IPS DF 6.9 (cell line): Measurements from ENCODE around the gene CCDC144A.
"Not testable (repeated sequence)": the region's sequence is repeated elsewhere in the genome, so short reads cannot be mapped to it uniquely, and the experiment has no call there.

Experiments used
- DNase-seq: peaks from one replicate; pipeline ENCODE4 v3.0.0-alpha.2; 2013; ENCODE audit warnings: low read depth, low spot score
- H3K27ac ChIP-seq: one replicate; pipeline ENCODE4 v1.5.1; 2013; ENCODE audit warnings: low read length, control low read depth
- H3K27me3 ChIP-seq: 2 replicates; pipeline ENCODE4 v1.6.1; 2013; ENCODE audit warnings: mild to moderate bottlenecking, low read length; ENCODE audit not compliant: control insufficient read depth, insufficient read depth
- H3K36me3 ChIP-seq: 2 replicates; pipeline ENCODE4 v1.6.1; 2013; ENCODE audit warnings: low read length; ENCODE audit not compliant: control insufficient read depth, insufficient read depth
- H3K4me1 ChIP-seq: 2 replicates; pipeline ENCODE4 v1.6.1; 2013; ENCODE audit warnings: low read length; ENCODE audit not compliant: control insufficient read depth, insufficient read depth
- H3K4me3 ChIP-seq: 2 replicates; pipeline ENCODE4 v1.5.1; 2013; ENCODE audit warnings: mild to moderate bottlenecking, low read length
- H3K9me3 ChIP-seq: 2 replicates; pipeline ENCODE4 v1.6.1; 2013; ENCODE audit warnings: low read length, inconsistent platforms; ENCODE audit not compliant: control insufficient read depth, insufficient read depth
- WGBS: extraction: QIAGEN DNeasy Blood & Tissue Kit; methylation state at CpG from one replicate; pipeline ENCODE4 v1.1.7; 2013; ENCODE audit warnings: mixed read lengths, missing lambda C conversion rate; ENCODE audit not compliant: insufficient read length, insufficient coverage; 5-methylcytosine and 5-hydroxymethylcytosine counted together

The CCDC144A gene

DNA sequence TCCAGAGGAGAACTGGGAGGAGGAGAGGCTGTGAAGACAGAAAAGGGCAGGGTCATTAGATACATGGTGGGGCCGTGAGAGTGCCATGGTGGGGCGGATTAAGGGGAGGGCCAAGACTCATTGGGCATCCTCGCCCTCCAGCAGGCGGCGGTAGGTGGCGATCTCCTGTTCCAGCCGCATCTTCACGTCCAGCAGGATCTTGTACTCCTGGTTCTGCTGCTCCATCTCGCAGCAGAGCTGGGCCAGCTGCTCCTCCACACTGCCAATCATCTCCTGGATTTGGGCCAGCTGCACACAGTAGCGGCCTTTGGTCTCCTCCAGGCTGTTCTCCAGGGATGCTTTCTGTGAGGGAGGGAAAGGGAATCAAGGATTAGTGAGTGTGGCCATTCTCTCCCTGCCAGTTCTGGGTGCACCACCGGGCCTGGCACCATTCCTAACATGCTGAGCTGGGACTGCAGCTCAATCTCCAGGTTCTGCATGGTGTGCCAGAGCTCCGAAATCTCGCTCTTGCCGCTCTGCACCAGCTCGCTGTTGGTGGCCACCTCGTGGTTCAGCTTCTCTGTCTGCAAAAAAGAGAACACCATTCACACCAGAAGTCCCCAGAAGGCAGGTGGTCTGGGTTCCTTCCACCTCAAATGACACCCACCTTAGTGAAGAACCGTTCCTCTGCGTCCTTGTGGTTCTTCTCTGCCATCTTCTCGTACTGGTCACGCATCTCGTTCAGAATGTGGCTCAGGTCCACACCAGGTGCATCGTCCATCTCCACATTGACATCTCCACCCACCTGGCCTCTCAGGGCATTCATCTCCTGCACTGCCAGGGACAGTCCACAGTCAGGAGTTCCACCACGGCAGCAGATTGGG is 129.0 kb downstream of the CCDC144A start:
- Histone ChIP-seq H3K4me1 (no peaks in the 10 kb centered on the region), H3K36me3 (no peaks in the 10 kb centered on the region), H3K4me3 (no peak overlapping the region), H3K27ac (no peak overlapping the region), H3K9me3 (no peaks in the 10 kb centered on the region), H3K27me3 (no peaks in the 10 kb centered on the region)
- no CpG with 5 or more reads among the region's 23 CpGs for WGBS
- DNase-seq: no peak

DNA sequence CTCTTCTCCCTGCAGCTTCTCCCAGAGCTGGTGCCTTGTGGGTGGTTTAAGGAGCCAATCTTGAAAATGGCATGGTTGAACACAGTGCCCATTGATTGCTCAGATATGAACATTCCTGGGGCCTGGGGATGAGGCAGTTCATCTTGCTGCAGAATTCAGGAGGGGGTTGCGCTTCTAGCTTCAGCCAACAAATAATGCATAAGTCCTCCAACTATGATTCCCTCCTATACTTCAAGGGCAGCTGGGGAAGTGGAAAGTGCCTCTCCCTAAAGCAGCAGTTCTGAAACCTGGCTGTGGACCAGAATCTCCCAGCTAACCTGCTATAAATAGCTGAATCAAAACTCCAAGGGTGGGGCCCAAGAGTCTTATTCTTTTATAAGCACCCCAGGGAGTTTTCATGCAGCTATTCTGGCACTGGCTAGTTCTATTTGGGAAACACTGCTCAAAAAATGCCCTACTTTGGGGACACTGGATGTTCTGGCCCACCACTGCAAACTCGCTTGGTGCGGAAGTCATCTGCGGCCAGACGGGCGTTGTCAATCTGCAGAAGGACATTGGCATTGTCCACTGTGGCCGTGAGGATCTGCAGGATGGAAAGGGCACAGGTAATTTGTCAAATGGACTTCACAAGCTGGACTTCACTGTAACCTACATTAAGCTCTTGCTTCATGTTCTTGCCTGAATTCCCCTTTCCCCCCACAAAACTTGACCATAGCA is 130.3 kb downstream of the CCDC144A start:
- no peaks in the 10 kb centered on the region for H3K4me1 ChIP-seq
- no peak for DNase-seq
- no peak overlapping the region for H3K4me3 ChIP-seq
- H3K36me3 ChIP-seq: no peaks in the 10 kb centered on the region
- no peaks in the 10 kb centered on the region for H3K27me3 ChIP-seq
- no CpG with 5 or more reads among the region's 7 CpGs for WGBS
- H3K9me3 ChIP-seq: no peaks in the 10 kb centered on the region
- H3K27ac ChIP-seq: no peak overlapping the region

DNA sequence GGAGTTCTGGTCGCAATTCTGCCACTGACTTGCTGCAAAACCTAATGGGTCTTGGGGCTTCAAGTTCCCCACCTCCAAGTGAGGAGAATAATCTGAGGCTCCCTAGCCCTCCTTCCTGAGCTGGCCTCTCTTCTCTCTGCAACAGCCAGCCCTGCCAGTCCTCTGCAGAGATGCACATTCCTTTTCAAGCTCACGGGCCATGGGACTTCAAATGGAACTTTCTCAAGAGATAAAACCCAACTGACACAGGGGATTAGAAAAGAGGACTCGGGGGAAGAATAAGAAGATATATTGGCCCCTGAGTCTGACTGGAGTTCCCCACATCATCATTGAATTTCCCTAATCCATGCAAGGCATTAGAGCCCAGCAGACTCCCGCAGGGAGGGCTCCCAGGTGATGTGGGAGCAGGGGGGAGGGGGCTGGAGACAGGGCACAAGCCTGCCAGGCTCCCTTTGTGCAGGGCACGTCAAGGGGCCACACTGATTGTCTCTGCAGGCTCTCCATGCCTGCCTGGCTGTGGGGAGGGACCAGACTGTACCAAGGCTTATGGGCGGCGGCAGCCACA is 131.0 kb downstream of the CCDC144A start:
- Histone ChIP-seq H3K27ac (no peak overlapping the region), H3K4me1 (no peaks in the 10 kb centered on the region), H3K27me3 (no peaks in the 10 kb centered on the region), H3K9me3 (no peaks in the 10 kb centered on the region), H3K4me3 (no peak overlapping the region), H3K36me3 (no peaks in the 10 kb centered on the region)
- DNase-seq: no peak
- no CpG with 5 or more reads among the region's 7 CpGs for WGBS

DNA sequence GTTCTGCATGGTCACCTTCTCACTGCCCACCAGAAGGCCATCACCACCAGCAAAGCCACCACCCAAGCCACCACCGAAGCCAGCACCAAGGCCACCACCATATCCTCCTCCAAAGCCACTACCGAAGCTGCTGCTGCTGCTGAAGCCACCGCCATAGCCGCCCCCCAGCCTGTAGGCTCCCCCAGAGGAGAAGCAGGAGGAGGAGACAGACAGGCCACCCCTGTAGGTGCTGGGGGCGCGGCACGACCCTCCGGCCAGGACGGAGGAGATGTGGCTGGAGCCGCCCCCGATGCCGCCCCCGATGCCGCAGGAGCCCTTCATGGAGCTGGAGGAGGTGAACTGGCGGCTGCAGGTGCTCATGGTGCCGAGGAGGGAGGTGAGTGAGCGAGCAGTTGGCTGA is 132.1 kb downstream of the CCDC144A start:
- H3K27ac ChIP-seq, H3K4me1 ChIP-seq, H3K36me3 ChIP-seq, H3K4me3 ChIP-seq, H3K27me3 ChIP-seq, H3K9me3 ChIP-seq, DNase-seq: not testable (repeated sequence)
- WGBS: no CpG with 5 or more reads among the region's 17 CpGs

DNA sequence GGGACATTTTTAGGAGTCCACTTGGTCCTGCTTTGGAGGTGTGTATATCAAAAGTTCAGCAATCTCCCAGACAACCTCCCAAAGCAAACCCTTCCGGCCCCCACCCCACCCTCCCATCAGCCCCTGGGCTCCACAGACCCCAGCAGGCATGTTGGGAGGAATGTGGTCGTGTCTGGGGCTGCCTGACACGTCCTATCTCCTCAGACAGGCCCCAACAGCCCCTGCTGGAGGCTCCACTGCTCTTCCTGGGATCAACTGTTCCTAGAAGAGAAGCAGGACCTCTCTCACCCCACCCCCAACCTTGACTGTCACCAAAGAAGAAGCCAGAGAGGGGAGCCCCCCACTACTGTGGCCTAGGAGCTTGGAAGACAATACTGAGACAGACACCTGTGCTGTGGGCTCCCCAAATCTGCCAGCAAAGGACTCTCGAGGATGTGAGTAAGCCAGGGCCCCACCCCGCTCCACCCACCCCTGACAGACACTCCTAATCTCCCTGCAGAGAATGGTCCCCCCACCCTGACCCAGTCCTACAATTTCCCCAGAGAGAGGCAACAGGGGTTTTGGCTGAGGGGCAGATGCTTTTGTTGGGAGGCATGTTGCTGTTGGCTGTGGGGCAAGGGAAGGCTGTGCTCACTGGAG is 133.8 kb downstream of the CCDC144A start:
- H3K27me3 ChIP-seq, H3K36me3 ChIP-seq, H3K4me3 ChIP-seq, H3K27ac ChIP-seq, H3K4me1 ChIP-seq, DNase-seq, H3K9me3 ChIP-seq: not testable (repeated sequence)
- WGBS: no CpG with 5 or more reads among the region's 5 CpGs
